ENCODE data around the gene EXOC2. TPM values are rescaled to one million over a fixed set of nuclear protein-coding genes. Genes with fewer than 3 reads are reported as not detected.
A peak's percentile ranks its signal among the peaks of the same experiment; 100 is the strongest.

The EXOC2 gene
- total and polyA plus RNA-seq, 10 donors = 7.0 to 32.8 (median 25.3) TPM

- TF ChIP-seq POLR2AphosphoS5 (IDR thresholded peaks at IDR 0.05) (no peak), CTCF (IDR thresholded peaks at IDR 0.05 in 8 of 11, conservative IDR thresholded peaks at IDR 0.05 in 3 of 11) (no peak), POLR2A (IDR thresholded peaks at IDR 0.05) (no peak)
- Histone ChIP-seq H3K4me1 (peaks cover 0 to 30% (median 6%) of the 10 kb centered on the region in 6 donors), H3K9me3 (no peaks in the 10 kb centered on the region), H3K4me3 (no peak overlapping the region), H3K27me3 (replicated peaks in 1 of 7) (peaks cover 0 to 15% (median 0%) of the 10 kb centered on the region in 7 donors), H3K27ac (no peak overlapping the region), H3K36me3 (no peaks in the 10 kb centered on the region)
- 66 to 69% (median 68%) methylated on average over 13 to 18 of the region's 18 CpGs for WGBS, 5 donors
- DNase-seq = peak; percentile 59
- intact Hi-C loops (cut with DNase I; ENCODE audit: low total_unique reads) = no loop called here
Observed at GRCh38 chr6:444653-445275, 248.2 kb downstream of the EXOC2 start.

- WGBS, 5 donors = 77 to 88% (median 84%) methylated on average over 16 to 19 of the region's 19 CpGs
- Histone ChIP-seq H3K36me3 (no peaks in the 10 kb centered on the region), H3K4me1 (peaks cover 0 to 30% (median 6%) of the 10 kb centered on the region in 6 donors), H3K4me3 (no peak overlapping the region), H3K27ac (no peak overlapping the region), H3K9me3 (no peaks in the 10 kb centered on the region), H3K27me3 (replicated peaks in 1 of 7) (peaks cover 0 to 15% (median 0%) of the 10 kb centered on the region in 7 donors)
- DNase-seq = peak; percentile 69
- intact Hi-C loops (cut with DNase I; ENCODE audit: low total_unique reads) = no loop called here
- TF ChIP-seq CTCF (IDR thresholded peaks at IDR 0.05 in 8 of 11, conservative IDR thresholded peaks at IDR 0.05 in 3 of 11) = no peak
- no peak for TF ChIP-seq POLR2AphosphoS5 (IDR thresholded peaks at IDR 0.05)
- TF ChIP-seq POLR2A (IDR thresholded peaks at IDR 0.05) = no peak
Observed at GRCh38 chr6:443621-444159, 249.2 kb downstream of the EXOC2 start.

GRCh38 chr6:441126-441920, 251.6 kb downstream of the EXOC2 start:
- WGBS, 5 donors = 76 to 89% (median 85%) methylated on average over 11 to 12 of the region's 12 CpGs
- DNase-seq = peak; percentile 58

More at GRCh38 chr6:441126-441920, 251.6 kb downstream of the EXOC2 start:
- intact Hi-C loops (cut with DNase I; ENCODE audit: low total_unique reads) = no loop called here
- TF ChIP-seq CTCF (IDR thresholded peaks at IDR 0.05 in 8 of 11, conservative IDR thresholded peaks at IDR 0.05 in 3 of 11) = no peak
- TF ChIP-seq POLR2A (IDR thresholded peaks at IDR 0.05) = no peak
- TF ChIP-seq POLR2AphosphoS5 (IDR thresholded peaks at IDR 0.05) = no peak
- Histone ChIP-seq H3K27me3 (replicated peaks in 1 of 7) (peaks cover 0 to 6% (median 0%) of the 10 kb centered on the region in 7 donors), H3K4me3 (no peak overlapping the region), H3K4me1 (peaks cover 0 to 15% (median 1%) of the 10 kb centered on the region in 6 donors), H3K36me3 (no peaks in the 10 kb centered on the region), H3K9me3 (no peaks in the 10 kb centered on the region), H3K27ac (no peak overlapping the region)

Measured in spleen (tissue), 11 donors.